Kidney (tissue), 14 donors: ENCODE data around the gene COX7A2L. TPM values are rescaled to one million over a fixed set of nuclear protein-coding genes. Genes with fewer than 3 reads are reported as not detected.
A peak's percentile ranks its signal among the peaks of the same experiment; 100 is the strongest.

Experiments used
- DNase-seq, 5 donors: peaks; one replicate each; pipeline ENCODE4 v3.0.0-alpha.2; 2013 to 2020
- FAIRE-seq: peaks from 2 replicates; lab custom pipeline; 2012; peaks lifted over from hg19 to GRCh38; lab: Jason Lieb, UNC
- H3K27ac ChIP-seq, 2 donors: one replicate each; pipeline ENCODE4 v1.7.0; 2013; ENCODE audit warnings: low read depth in 2 of 2, low read length in 2 of 2, inconsistent platforms in 1 of 2
- H3K27me3 ChIP-seq: one replicate; pipeline ENCODE4 v1.7.1; 2013; ENCODE audit warnings: low read length, inconsistent platforms; ENCODE audit not compliant: control insufficient read depth, insufficient read depth
- H3K36me3 ChIP-seq, 3 donors: one replicate each; pipeline versions ENCODE4 v1.7.0 to v1.7.1; 2013; ENCODE audit warnings: low read length in 3 of 3, control low read depth in 1 of 3, inconsistent platforms in 1 of 3; ENCODE audit not compliant: insufficient read depth in 3 of 3, control insufficient read depth in 2 of 3
- H3K4me1 ChIP-seq, 3 donors: one replicate each; pipeline versions ENCODE4 v1.7.0 to v1.7.1; 2013; ENCODE audit warnings: low read length in 3 of 3, inconsistent platforms in 1 of 3, low read depth in 1 of 3; ENCODE audit not compliant: control insufficient read depth in 2 of 3, insufficient read depth in 2 of 3
- H3K4me3 ChIP-seq, 3 donors: one replicate each; pipeline versions ENCODE4 v1.7.0 to v1.8.1; 2013; ENCODE audit warnings: low read length in 3 of 3, control low read depth in 1 of 3, inconsistent platforms in 1 of 3
- H3K9ac ChIP-seq, 3 donors: one replicate each; pipeline versions ENCODE4 v1.7.0 to v1.7.1; 2013; ENCODE audit warnings: low read length in 3 of 3, control low read depth in 1 of 3, inconsistent platforms in 1 of 3
- H3K9me3 ChIP-seq, 3 donors: one replicate each; pipeline versions ENCODE4 v1.7.0 to v1.7.1; 2013; ENCODE audit warnings: low read length in 3 of 3, control low read depth in 1 of 3, inconsistent platforms in 1 of 3; ENCODE audit not compliant: control insufficient read depth in 2 of 3, insufficient read depth in 1 of 3
- CTCF ChIP-seq: IDR thresholded peaks from 3 replicates; pipeline ENCODE4 v1.5.1; 2012; ENCODE audit warnings: mild to moderate bottlenecking, moderate library complexity, borderline replicate concordance; ENCODE audit not compliant: insufficient read depth; ENCODE audit errors: extremely low read depth
- intact Hi-C: fragments of 100-400 bp; cut with DNase I; formaldehyde crosslinking; loops from one replicate; pipeline ENCODE4 v1.11.1; 2022
- polyA plus RNA-seq: library from polyadenylated mRNA; stranded (reverse); fragments of 350-450 nt; fragmentation: Illumina TruSeq; extraction: RNeasy Lipid Tissue Mini Kit (QIAGEN cat#74804); gene quantifications from one replicate; pipeline ENCODE4 v1.2.3, GENCODE V29; 2014; ENCODE audit warnings: low read depth, low replicate concordance; ENCODE audit not compliant: insufficient read depth
- total RNA-seq: library from RNA; stranded (reverse); fragmentation: NEBNext Ultra II Directional; extraction: Animal tissue kit (Norgen Biotek cat#: 25700); gene quantifications from one replicate; pipeline ENCODE4 v1.2.1, GENCODE V29; 2021
- donor health status: control.
- donor health status: control.
- donor health status: control.
- donor health status: control.
- donor health status: control.
- donor health status: DM: yes; HTN: yes; CAD: no.
- donor health status: Normal renal cell carcinoma (clear cell type).

COX7A2L gene
- total and polyA plus RNA-seq, 2 donors from 2014 or later = 90.2 to 321 TPM

GRCh38 chr2:42366411-42366810 lies 5.4 kb upstream of the COX7A2L start:
- intact Hi-C loops = no loop called here

GRCh38 chr2:42364658-42365057 lies 3.6 kb upstream of the COX7A2L start:
- no peak overlapping the region for H3K9ac ChIP-seq
- no peaks in the 10 kb centered on the region for H3K27me3 ChIP-seq
- H3K9me3 ChIP-seq = no peaks in the 10 kb centered on the region
- H3K4me3 ChIP-seq = no peak overlapping the region
- TF ChIP-seq CTCF = no peak
- FAIRE-seq = no peak
- intact Hi-C loops = no loop called here
- peak in 2 of 5 donors; percentile 23 to 51 for DNase-seq
- H3K4me1 ChIP-seq = peaks cover 6 to 16% (median 8%) of the 10 kb centered on the region in 3 donors
- H3K36me3 ChIP-seq = no peaks in the 10 kb centered on the region
- no peak overlapping the region for H3K27ac ChIP-seq

More at GRCh38 chr2:42366411-42366810, 5.4 kb upstream of the COX7A2L start:
- TF ChIP-seq CTCF = no peak
- Histone ChIP-seq H3K36me3 (no peaks in the 10 kb centered on the region), H3K4me3 (no peak overlapping the region), H3K9ac (no peak overlapping the region), H3K4me1 (peaks cover 6 to 18% (median 8%) of the 10 kb centered on the region in 3 donors), H3K27me3 (no peaks in the 10 kb centered on the region), H3K9me3 (no peaks in the 10 kb centered on the region), H3K27ac (no peak overlapping the region)
- FAIRE-seq = no peak
- DNase-seq = no peak

GRCh38 chr2:42363413-42363812 lies 2.4 kb upstream of the COX7A2L start:
- no peaks in the 10 kb centered on the region for H3K36me3 ChIP-seq
- H3K27me3 ChIP-seq = no peaks in the 10 kb centered on the region
- no peak for TF ChIP-seq CTCF
- H3K9ac ChIP-seq = no peak overlapping the region
- H3K4me3 ChIP-seq = no peak overlapping the region
- no peaks in the 10 kb centered on the region for H3K9me3 ChIP-seq
- no peak overlapping the region for H3K27ac ChIP-seq
- intact Hi-C loops = no loop called here
- FAIRE-seq (no peak), DNase-seq (no peak)
- peaks cover 5 to 15% (median 6%) of the 10 kb centered on the region in 3 donors for H3K4me1 ChIP-seq
